Stimulated activated CD4-positive, alpha-beta T cell treated with anti-CD3 and anti-CD28 coated beads, Interleukin-1b, Interleukin-23, amount 100 ng/mL, for 48 hours (primary cell): Measurements from ENCODE around the gene TRAPPC2.
"Not testable (repeated sequence)": the region's sequence is repeated elsewhere in the genome, so short reads cannot be mapped to it uniquely, and the experiment has no call there.

Experiments
- DNase-seq: peaks from one replicate; pipeline ENCODE4 v3.0.0-alpha.2; 2020

TRAPPC2 gene

GRCh38 chrX:13742397-13743176 is 8.2 kb upstream of the TRAPPC2 start:
- DNase-seq = peak; percentile 53

- no peak for DNase-seq
Measured at GRCh38 chrX:13741695-13742094, 7.3 kb upstream of the TRAPPC2 start.

GRCh38 chrX:13733506-13733905 is 914 bp downstream of the TRAPPC2 start:
- no peak for DNase-seq

GRCh38 chrX:13732246-13733067 is 2.0 kb downstream of the TRAPPC2 start:
- DNase-seq = no peak

GRCh38 chrX:13730523-13730922 is 3.9 kb downstream of the TRAPPC2 start:
- not testable (repeated sequence) for DNase-seq

- not testable (repeated sequence) for DNase-seq
Measured at GRCh38 chrX:13726583-13726982, 7.8 kb downstream of the TRAPPC2 start.

GRCh38 chrX:13724878-13725277 is 9.5 kb downstream of the TRAPPC2 start:
- DNase-seq = peak; percentile 52

GRCh38 chrX:13721819-13722519 is 12.5 kb downstream of the TRAPPC2 start:
- DNase-seq = no peak

- DNase-seq = no peak
Measured at GRCh38 chrX:13721371-13721770, 13.0 kb downstream of the TRAPPC2 start.

- no peak for DNase-seq
Measured at GRCh38 chrX:13719192-13719856, 15.1 kb downstream of the TRAPPC2 start.

GRCh38 chrX:13717700-13718472 is 16.5 kb downstream of the TRAPPC2 start:
- DNase-seq = no peak

- DNase-seq = no peak
Measured at GRCh38 chrX:13716905-13717304, 17.5 kb downstream of the TRAPPC2 start.

- DNase-seq = no peak
Measured at GRCh38 chrX:13716455-13716854, 18.0 kb downstream of the TRAPPC2 start.

GRCh38 chrX:13711141-13711540 is 23.3 kb downstream of the TRAPPC2 start:
- DNase-seq = no peak

GRCh38 chrX:13703589-13703988 is 30.8 kb downstream of the TRAPPC2 start:
- DNase-seq = no peak

GRCh38 chrX:13703135-13703534 is 31.3 kb downstream of the TRAPPC2 start:
- DNase-seq = no peak

- no peak for DNase-seq
Measured at GRCh38 chrX:13702111-13702789, 32.2 kb downstream of the TRAPPC2 start.

- DNase-seq = no peak
Measured at GRCh38 chrX:13700380-13700779, 34.0 kb downstream of the TRAPPC2 start.

GRCh38 chrX:13699183-13699826 is 35.1 kb downstream of the TRAPPC2 start:
- DNase-seq = no peak

- DNase-seq = no peak
Measured at GRCh38 chrX:13698432-13698831, 36.0 kb downstream of the TRAPPC2 start.

- DNase-seq = no peak
Measured at GRCh38 chrX:13697976-13698375, 36.4 kb downstream of the TRAPPC2 start.
